ENCODE results near the gene PLEKHH2. TPM values are rescaled to one million over a fixed set of nuclear protein-coding genes. Genes with fewer than 3 reads are reported as not detected.

Gene PLEKHH2
- total and polyA plus RNA-seq, 2 of the 13 experiments (the other 11 are each of a cell fraction or from before 2014, with no cell fraction given): 1.1 to 3.0 TPM

DNA sequence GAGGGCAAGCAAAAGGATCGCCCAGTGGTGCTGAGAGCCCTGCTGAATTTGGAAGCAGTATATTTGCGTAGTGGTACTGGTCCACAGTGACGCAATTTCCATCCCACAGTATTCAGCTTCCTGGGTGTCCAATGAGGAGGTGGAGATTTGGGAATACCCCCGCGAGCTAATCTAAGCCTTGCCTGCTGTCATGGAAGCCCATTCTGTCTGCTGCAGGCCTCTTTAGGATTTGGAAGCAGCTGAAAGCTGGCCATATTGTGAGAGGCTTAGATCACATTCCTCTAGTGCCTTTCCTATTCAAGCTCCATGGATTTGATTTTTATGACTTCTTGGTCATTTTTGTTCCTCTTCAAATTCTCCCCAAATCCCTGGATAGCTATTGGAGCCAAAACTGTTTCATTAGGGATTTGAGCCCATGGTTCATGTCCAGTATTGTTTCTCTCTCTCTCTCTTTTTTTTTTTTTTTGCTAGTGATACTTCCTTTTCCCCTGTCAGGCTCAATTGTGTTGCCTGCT, 114.5 kb downstream of the PLEKHH2 start (continued):
- TF ChIP-seq, protein P1, sequence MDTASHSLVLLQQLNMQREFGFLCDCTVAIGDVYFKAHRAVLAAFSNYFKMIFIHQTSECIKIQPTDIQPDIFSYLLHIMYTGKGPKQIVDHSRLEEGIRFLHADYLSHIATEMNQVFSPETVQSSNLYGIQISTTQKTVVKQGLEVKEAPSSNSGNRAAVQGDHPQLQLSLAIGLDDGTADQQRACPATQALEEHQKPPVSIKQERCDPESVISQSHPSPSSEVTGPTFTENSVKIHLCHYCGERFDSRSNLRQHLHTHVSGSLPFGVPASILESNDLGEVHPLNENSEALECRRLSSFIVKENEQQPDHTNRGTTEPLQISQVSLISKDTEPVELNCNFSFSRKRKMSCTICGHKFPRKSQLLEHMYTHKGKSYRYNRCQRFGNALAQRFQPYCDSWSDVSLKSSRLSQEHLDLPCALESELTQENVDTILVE (CRISPR knock-in tag; IDR thresholded peaks at IDR 0.05): no peak
- TF ChIP-seq, protein P2, sequence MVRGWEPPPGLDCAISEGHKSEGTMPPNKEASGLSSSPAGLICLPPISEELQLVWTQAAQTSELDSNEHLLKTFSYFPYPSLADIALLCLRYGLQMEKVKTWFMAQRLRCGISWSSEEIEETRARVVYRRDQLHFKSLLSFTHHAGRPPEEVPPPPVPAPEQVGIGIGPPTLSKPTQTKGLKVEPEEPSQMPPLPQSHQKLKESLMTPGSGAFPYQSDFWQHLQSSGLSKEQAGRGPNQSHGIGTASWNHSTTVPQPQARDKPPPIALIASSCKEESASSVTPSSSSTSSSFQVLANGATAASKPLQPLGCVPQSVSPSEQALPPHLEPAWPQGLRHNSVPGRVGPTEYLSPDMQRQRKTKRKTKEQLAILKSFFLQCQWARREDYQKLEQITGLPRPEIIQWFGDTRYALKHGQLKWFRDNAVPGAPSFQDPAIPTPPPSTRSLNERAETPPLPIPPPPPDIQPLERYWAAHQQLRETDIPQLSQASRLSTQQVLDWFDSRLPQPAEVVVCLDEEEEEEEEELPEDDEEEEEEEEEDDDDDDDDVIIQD (CRISPR knock-in tag; IDR thresholded peaks at IDR 0.05; ENCODE audit: low read depth): no peak

DNA sequence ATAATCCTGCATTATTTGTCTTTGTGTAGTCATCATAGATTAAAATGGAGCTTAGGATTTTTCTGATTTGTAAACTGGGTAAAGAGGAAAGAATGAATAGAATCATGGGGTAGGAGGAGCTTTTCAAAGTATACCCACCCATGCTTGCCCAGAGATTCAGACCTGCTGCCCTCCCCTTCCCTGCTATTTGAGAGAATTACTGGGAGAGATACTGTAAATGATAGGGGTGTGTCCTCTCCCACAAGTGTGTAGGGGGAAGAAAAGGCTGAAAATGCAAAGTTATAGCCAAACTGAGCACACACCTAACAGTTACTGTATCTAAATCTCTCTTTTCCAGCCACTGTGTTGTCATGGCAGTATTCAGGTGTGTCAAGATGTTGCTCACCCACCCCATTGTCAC, 115.2 kb downstream of the PLEKHH2 start:
- POLR2A ChIA-PET: interaction anchor here (1.0 kb wide), 1 partner anchor 12 kb away, joined by 3 read pairs; no protein-coding TSS in a partner anchor

More for the DNA sequence above, 115.2 kb downstream of the PLEKHH2 start:
- Histone ChIP-seq H4K20me1 (ENCODE audit: insufficient read depth, low read length) (no peaks in the 10 kb centered on the region), H3K4me2 (ENCODE audit: low read depth, low read length) (no peak overlapping the region), H3K4me3 (replicated peaks in 1 of 3; ENCODE audit: insufficient read depth in 1 of 3, low read depth in 2 of 3, low read length in 3 of 3) (no peak overlapping the region), H3K36me3 (replicated peaks in 1 of 2; ENCODE audit: control insufficient read depth in 1 of 2, insufficient read depth in 2 of 2, low read length in 2 of 2) (no peaks in the 10 kb centered on the region), H3K9ac (ENCODE audit: insufficient read depth, low read depth, low read length) (no peak overlapping the region), H3K27me3 (ENCODE audit: control insufficient read depth in 1 of 2, insufficient read depth in 2 of 2, low read length in 2 of 2) (no peaks in the 10 kb centered on the region), H3K4me1 (ENCODE audit: insufficient read depth, low read length) (no peaks in the 10 kb centered on the region), H3K27ac (ENCODE audit: extremely low read length, insufficient read depth, low read length) (no peak overlapping the region), H3K79me2 (ENCODE audit: insufficient read depth, low read length) (no peaks in the 10 kb centered on the region), H2AFZ (ENCODE audit: low read length) (no peak overlapping the region), H3K9me3 (ENCODE audit: low read length) (no peaks in the 10 kb centered on the region)
- BruUV-seq (replicated peaks): no TSS peak
- TF ChIP-seq, protein P3, sequence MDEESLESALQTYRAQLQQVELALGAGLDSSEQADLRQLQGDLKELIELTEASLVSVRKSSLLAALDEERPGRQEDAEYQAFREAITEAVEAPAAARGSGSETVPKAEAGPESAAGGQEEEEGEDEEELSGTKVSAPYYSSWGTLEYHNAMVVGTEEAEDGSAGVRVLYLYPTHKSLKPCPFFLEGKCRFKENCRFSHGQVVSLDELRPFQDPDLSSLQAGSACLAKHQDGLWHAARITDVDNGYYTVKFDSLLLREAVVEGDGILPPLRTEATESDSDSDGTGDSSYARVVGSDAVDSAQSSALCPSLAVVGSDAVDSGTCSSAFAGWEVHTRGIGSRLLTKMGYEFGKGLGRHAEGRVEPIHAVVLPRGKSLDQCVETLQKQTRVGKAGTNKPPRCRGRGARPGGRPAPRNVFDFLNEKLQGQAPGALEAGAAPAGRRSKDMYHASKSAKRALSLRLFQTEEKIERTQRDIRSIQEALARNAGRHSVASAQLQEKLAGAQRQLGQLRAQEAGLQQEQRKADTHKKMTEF (CRISPR knock-in tag; IDR thresholded peaks at IDR 0.05): no peak
- no peak for TF ChIP-seq ONECUT2 (CRISPR knock-in tag; IDR thresholded peaks at IDR 0.05)
- CTCF ChIA-PET (ENCODE audit: low intra/inter-chr PET ratio, low total read pairs): no interaction called here
- FAIRE-seq: no peak
- in situ Hi-C loops (cut with HindIII; ENCODE audit: extremely low pct_ligation_motif_present, low pct_unique_long_range_greater_than_20kb) (no loop called here), intact Hi-C loops (cut with micrococcal nuclease; ENCODE audit: unreplicated experiment) (no loop called here)
- no peak for DNase-seq (ENCODE audit: low spot score)
- no peak for ATAC-seq
